HG03521 (cell line): ENCODE measurements around the gene VWA3B.
"Not testable (repeated sequence)": the region's sequence is repeated elsewhere in the genome, so short reads cannot be mapped to it uniquely, and the experiment has no call there.

Experiments
- ATAC-seq: cut with Tn5 transposase; IDR thresholded peaks from one replicate; pipeline ENCODE4 v1.9.1; 2021; ENCODE audit warnings: mild to moderate bottlenecking, moderate library complexity; ENCODE audit not compliant: unreplicated experiment

VWA3B gene

DNA sequence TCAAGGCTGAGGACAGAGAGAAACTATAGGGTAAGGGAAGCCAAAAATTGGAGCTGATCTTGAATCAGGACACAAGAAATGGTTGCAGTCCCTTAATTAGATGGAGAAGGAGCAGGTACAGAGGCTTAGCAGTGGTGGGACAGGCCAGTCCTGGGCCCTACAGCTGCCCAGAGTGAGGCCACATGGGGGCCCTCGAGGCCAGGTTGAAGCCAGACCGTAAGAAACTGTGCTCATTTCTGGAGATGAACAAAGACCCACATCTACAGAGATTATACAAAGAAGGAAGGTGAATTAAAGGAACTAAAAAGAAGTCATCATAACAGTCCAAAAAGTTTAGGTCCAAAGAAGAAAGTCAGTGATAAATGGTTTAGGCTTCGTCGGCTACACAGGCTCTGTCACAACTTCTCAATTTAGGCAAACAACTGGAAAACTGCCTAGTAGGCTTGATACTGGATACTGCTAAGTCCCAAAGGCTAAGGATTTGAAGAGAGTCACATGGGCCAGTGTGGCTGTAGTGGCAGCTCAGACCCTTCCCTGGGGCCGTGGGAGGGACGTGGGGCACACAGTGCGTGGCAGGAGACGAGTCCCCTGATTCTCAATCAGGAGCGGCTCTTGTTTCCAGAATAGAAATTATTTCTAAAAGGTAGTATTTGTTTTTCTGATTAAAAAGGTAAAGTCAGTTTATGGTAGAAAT, 208.9 kb downstream of the VWA3B start:
- ATAC-seq = no peak

GRCh38 chr2:98296440-98296839, 209.5 kb downstream of the VWA3B start:
- ATAC-seq = no peak

GRCh38 chr2:98297817-98298682, 211.1 kb downstream of the VWA3B start:
- no peak for ATAC-seq

GRCh38 chr2:98298683-98299164, 211.8 kb downstream of the VWA3B start:
- ATAC-seq = no peak

- ATAC-seq = no peak
Measured at GRCh38 chr2:98299211-98299905, 212.4 kb downstream of the VWA3B start.

GRCh38 chr2:98300141-98300874, 213.3 kb downstream of the VWA3B start:
- no peak for ATAC-seq

DNA sequence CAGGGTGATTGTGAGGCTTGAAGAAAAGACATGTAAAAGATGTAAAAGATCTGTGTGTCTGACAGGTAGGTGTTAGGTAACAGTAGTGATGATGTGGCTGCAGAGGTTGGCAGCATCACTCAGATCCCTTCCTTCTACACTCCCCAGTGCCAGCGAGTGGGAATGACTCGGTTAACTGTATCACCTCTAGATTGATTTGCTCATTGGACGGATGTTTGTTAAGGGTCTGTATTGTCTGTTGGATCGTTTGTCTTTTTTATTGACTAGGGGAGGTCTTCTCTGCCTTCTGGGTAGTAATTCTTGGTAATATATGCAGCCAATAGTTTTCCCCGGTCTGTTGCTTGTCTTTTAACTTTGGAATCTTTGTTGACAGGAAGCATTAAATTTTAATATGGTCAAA, 214.5 kb downstream of the VWA3B start:
- ATAC-seq = no peak

GRCh38 chr2:98307131-98307696, 220.2 kb downstream of the VWA3B start:
- ATAC-seq = not testable (repeated sequence)

DNA sequence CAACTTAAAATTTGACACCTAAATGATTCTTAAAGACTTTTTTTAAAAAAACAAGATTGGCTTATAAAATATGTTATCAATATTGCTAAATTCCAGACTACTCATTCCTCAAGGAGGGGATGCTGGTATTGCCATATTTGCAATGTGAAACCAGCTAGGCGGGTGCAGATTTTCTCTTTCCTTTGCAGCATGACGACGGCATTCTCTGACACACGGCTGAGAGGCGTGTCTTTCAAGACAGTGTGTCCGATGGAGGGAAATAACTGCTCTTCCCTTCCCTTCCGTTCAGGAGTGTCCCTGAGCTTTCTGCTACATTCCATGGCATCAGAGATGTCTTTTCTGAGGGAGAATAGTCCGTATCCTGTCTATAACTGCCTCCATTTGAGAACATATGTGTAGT, 221.1 kb downstream of the VWA3B start:
- no peak for ATAC-seq

GRCh38 chr2:98308532-98308931, 221.6 kb downstream of the VWA3B start:
- no peak for ATAC-seq

DNA sequence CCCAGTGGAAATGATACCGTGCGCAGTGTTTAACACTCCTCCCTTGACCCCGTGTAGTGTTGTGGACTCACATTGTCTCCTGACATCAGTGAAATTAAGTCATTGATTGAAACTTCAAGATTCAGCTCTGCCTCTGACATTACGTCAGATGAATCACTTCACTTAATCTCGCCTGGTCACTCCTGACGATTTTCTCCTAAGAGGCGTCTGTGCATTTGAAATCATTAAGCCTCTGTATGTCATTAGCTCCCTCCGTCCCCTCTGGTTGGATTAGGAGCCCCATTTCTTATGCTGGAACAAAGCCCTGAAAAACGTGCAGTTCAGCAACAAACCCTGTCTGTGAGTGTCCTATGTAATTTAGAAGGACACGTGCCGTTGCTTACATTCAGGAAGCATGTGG, 222.6 kb downstream of the VWA3B start:
- ATAC-seq = no peak

- ATAC-seq = no peak
Measured at GRCh38 chr2:98310010-98310409, 223.0 kb downstream of the VWA3B start.

DNA sequence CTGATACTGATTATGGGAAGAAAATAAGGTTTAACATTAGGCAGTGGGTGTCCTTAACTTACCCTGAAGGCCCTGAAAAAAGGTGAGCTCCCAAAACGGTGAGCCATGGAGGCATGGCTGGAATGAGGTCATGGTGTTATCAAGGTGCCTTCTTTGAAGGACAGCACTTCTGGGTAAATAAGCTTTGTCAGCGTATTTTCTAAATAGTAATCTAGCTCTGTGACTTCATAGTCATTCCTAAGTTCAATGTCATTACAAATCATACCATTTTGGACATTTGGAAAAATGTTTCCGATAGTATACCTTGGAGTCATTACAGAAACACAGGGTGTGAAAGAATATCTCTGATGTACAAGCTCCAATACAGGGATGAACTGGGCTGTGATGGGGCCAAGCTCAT, 224.1 kb downstream of the VWA3B start:
- ATAC-seq = no peak

- no peak for ATAC-seq
Measured at GRCh38 chr2:98311771-98312545, 225.0 kb downstream of the VWA3B start.

DNA sequence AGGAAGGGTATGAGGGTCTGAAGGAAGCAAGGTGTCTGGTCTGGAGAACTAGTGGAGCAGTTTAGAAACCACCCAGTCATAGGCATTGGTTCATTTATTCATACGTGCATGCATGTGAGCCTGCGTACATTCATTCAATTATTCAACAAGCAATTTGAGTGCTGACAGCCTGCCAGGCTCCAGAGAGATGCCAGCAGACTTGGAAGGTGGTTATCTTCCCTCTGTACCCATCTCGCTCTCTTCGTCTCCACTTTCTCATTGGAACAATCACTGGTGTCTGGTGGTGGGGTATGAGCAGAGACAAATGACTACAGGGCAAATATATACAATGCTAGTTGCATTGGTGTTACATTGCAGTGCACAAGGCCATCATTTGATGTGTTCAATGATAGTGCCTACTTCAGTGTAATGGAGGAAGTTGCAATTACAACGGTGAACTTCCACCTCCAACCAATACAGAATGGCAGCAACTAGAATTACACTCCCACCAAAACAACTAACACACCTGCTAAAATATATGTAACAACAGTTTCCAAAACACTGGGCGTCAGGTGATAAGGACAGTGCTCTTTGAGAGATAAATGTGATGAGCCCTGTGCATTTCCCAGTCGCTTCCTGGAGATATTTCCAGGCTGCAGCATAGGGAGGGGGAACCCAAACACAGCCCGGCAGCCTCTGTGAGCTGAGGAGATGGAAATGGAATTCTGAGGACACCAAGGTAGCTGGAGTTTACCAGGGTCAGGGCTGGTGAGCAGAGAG, 226.7 kb downstream of the VWA3B start:
- ATAC-seq = no peak

GRCh38 chr2:98314251-98314650, 227.3 kb downstream of the VWA3B start:
- ATAC-seq = no peak

DNA sequence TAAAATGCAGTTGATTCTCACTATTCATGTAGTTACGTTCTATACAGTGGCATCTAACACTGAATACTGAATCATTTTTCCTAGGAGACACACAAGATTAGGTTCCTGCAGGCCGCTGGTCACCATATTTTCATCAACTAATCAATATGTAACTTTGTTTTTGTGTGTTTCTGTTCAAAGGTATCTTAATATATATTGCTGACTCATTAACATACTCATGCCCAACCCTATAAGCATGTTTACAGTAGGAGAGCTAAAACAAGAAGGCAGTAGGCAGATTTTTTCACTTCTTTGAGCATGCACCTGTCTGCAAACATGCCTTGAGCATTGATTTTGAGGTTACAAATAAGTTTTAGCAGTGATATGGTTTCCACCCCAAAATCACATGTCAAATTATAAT, 229.0 kb downstream of the VWA3B start:
- ATAC-seq = no peak

GRCh38 chr2:98317214-98317613, 230.2 kb downstream of the VWA3B start:
- ATAC-seq = no peak

DNA sequence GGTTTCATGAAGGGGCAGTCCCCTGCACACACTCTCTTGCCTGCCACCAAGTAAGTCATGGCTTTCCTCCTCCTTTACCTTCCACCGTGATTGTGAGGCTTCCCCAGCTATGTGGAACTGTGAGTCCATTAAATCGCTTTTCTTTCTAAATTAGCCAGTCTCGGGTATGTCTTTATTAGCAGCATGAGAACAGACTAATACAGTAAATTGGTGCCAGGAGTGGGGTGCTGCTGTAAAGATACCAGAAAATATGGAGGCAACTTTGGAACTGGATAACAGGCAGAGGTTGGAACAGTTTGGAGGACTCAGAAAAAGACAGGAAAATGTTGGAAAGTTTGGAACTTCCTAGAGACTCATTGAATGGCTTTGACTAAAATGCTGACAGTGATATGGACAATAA, 233.2 kb downstream of the VWA3B start:
- not testable (repeated sequence) for ATAC-seq
